GM18907 (cell line): ENCODE measurements around the gene SRRM4.

ENCODE experiments used
- ATAC-seq: cut with Tn5 transposase; IDR thresholded peaks from one replicate; pipeline ENCODE4 v1.9.1; 2021; ENCODE audit warnings: mild to moderate bottlenecking, moderate library complexity; ENCODE audit not compliant: unreplicated experiment

SRRM4 gene

GRCh38 chr12:119183942-119184695, 202.8 kb downstream of the SRRM4 start:
- no peak for ATAC-seq

- ATAC-seq = no peak
Measured at GRCh38 chr12:119195256-119195655, 213.9 kb downstream of the SRRM4 start.

- no peak for ATAC-seq
Measured at GRCh38 chr12:119198440-119198839, 217.1 kb downstream of the SRRM4 start.

DNA sequence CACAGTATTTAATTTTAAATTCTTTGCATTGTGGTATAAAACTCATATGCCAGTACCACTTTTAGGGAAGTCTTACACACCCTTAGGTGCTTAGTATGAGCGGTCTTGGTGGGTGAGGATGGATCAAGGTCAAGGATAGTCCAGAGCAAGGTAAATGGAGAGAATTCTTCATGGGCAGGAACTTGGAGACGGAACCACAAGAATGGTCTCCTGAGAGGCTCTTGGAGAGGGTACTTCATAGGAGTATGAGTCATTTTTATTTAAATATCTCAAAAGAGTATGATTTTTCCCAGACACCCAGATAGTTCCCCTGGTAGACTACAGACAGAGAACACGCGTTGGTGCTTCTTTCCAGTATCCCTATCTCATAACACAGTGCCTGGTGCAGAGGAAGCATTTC, 219.3 kb downstream of the SRRM4 start:
- ATAC-seq = no peak

DNA sequence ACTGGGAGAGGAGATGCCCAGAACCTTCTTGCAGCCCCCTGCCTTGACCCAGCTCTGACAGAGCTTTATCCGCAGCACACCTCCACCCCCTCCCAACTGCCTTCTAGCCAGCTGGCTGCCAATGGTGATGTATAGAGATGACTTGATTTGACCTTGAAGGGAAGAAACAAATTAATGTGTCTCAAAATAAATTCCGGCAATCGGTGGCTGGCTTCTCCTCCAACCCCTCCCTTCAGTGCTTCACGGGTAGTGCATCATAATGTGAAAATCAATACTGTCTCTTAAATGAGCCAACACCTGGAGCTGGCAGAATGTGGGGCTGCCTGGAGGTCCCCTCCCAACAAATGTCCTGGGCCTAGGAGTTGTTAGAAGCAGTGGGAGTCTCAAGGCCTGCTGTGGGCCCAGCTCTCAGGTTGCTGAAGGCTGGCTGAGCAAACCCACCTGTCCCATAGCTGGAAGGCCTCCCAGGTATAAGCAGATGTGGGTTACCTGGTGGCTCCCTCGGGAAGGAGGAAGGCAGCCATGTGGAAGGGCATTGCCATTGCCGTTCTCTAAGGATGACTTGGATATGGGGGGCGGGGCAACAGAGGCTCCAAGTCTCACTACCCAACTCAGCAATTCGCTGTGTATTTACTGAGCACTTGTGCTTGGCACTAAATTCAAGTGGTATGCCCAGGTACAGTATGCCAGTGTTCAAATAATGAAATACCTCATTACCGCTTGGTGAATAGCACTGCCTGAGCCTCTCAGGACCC, 220.6 kb downstream of the SRRM4 start:
- ATAC-seq = no peak

- ATAC-seq = no peak
Measured at GRCh38 chr12:119202544-119202943, 221.2 kb downstream of the SRRM4 start.

- ATAC-seq = no peak
Measured at GRCh38 chr12:119204131-119204530, 222.8 kb downstream of the SRRM4 start.

- no peak for ATAC-seq
Measured at GRCh38 chr12:119204671-119205285, 223.4 kb downstream of the SRRM4 start.

- ATAC-seq = no peak
Measured at GRCh38 chr12:119206348-119207062, 225.2 kb downstream of the SRRM4 start.

DNA sequence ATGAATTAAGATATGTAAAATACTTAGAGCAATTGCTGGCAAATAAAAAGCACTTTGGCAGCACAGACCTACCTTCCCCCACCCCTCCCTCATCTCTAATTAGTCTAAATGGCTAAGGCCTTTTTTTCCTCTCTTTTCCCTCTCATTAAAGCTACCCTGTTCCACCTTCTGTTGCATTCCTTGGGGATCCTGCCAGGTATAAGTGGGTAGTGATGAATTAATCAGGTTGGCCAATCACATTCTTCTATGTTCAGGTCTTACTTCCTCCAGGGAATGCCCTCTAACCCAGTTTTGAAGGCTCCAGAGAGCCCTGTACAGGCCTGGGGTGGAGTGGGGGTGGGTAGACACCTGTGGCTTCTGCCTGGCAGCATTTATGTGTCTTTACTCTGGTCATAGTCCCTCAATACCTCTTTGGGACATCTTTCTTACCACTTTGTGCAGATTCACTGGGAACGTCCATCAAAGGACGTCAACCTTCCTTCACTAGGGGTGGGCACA, 225.8 kb downstream of the SRRM4 start:
- ATAC-seq = no peak

DNA sequence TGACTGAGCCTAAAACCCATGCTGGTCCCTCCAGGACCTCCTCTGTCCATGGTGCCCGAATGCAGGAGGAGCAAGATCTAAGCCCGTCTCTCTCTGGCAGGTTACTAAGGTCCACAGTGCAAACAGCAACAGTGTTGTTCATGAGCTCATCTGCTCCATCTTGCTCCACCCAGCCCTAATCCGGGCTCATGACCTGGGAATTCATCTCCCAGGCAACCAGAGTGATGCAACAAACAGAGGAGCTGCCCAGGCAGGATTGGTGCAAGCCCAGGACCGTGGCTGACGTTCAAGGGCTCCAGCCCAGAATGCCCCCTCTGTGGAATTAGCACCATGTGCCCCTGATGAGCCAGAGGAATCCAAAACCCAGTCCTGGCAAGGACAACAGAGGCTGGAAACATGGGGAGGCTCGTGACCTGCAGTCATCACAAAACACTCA, 227.3 kb downstream of the SRRM4 start:
- ATAC-seq = no peak

DNA sequence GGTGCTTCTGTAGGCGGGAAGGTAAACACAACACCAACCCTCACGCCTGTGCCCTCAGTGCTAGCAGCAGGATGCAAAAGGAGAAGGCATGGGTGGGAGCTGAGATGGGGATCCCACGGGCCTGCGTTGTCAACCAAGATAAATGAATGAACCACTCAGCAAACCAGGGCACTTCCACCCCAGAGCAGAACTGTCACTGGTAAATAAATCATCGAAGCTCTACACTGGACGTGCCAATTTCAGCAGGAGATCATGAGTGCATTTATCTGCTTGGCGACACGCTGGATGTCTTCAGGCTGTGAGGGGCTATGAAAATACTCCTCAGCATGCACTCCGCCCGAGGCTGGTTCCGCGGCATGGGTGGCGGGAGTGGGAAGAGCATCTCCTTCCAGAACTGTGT, 230.5 kb downstream of the SRRM4 start:
- ATAC-seq = no peak
